ENCODE results near the gene SGPP2.

- TF ChIP-seq POLR2A (IDR thresholded peaks at IDR 0.05) (no peak), CTCF (IDR thresholded peaks at IDR 0.05 in 8 of 11, conservative IDR thresholded peaks at IDR 0.05 in 3 of 11) (no peak), POLR2AphosphoS5 (IDR thresholded peaks at IDR 0.05) (no peak)
Measured at GRCh38 chr2:222477962-222478608, 53.7 kb downstream of the SGPP2 start.
